Measurements from ENCODE around the gene MAP7. TPM values are rescaled to one million over a fixed set of nuclear protein-coding genes. Genes with fewer than 3 reads are reported as not detected.

MAP7 gene
- total and polyA plus RNA-seq, 9 of the 15 experiments (the other 6 are each of a cell fraction or from before 2014, with no cell fraction given): 0.76 to 7.7 (median 3.9) TPM

DNA sequence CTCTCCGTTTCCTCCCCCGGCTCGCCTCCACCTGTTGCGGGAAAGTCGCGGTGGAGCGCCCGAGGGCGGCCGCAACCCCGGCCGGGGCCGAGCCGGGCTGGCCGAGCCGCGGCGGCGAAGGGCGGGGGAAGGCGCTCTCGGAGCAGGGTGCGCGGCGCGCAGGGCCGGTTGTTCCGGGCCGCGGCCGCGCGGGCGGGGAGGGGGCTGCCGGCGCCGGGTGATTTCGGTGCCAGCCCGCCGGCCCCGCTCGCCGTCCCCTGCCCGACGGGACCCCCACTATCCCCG, 235 bp downstream of the MAP7 start:
- WGBS (ENCODE audit: insufficient coverage, low coverage, missing lambda C conversion rate): 3% methylated on average over 14 of the region's 46 CpGs
- intact Hi-C loops (cut with micrococcal nuclease): loop anchor here (1.0 to 10.0 kb wide), 2 partner anchors 208 to 375 kb away; partner anchors contain the start of gene SLC35D3
- H3K79me2 ChIP-seq (ENCODE audit: control insufficient read depth, insufficient read depth, low read length): no peaks in the 10 kb centered on the region
- peak overlapping the region; percentile 93 for H2AFZ ChIP-seq (ENCODE audit: low read depth, low read length)
- H3K27me3 ChIP-seq (ENCODE audit: control insufficient read depth in 2 of 2, insufficient read depth in 2 of 2, low read length in 2 of 2): peaks cover 7 to 8% of the 10 kb centered on the region in 2 experiments; a peak in 3 of 5 replicates
- BruUV-seq (replicated peaks): no TSS peak
- peak overlapping the region; percentile 64 for H3K4me3 ChIP-seq
- peak overlapping the region; percentile 28; the same call in 1 of the 3 replicates for H3K27ac ChIP-seq (ENCODE audit: extremely low read depth, low read depth, low read length)
- ChIA-PET CTCF (ENCODE audit: low intra/inter-chr PET ratio) (interaction anchor here (1.3 to 1.7 kb wide), 2 partner anchors 208 to 243 kb away, joined by 4 to 6 read pairs; no protein-coding TSS in a partner anchor), POLR2A (interaction anchor here (1.0 to 1.2 kb wide), 3 partner anchors 10 to 260 kb away, joined by 4 to 5 read pairs (median 5); partner anchors contain the start of gene BCLAF1)
- H3K9me1 ChIP-seq (ENCODE audit: control insufficient read depth, insufficient read depth, low read length): peaks cover 4% of the 10 kb centered on the region
- FAIRE-seq (no peak), ATAC-seq (peak; percentile 83), DNase-seq (ENCODE audit: extremely low read depth in 1 of 4, low spot score in 3 of 4) (peak in 3 of 4 experiments; percentile 71 to 78 (median 73))
- peaks cover 13 to 17% of the 10 kb centered on the region in 2 experiments for H3K4me1 ChIP-seq (replicated peaks in 1 of 2; ENCODE audit: control insufficient read depth in 2 of 2, insufficient read depth in 2 of 2, low read length in 2 of 2)
- H3K36me3 ChIP-seq (ENCODE audit: control insufficient read depth, insufficient read depth, low read length): no peaks in the 10 kb centered on the region
- H3K9me3 ChIP-seq (replicated peaks; ENCODE audit: control insufficient read depth, insufficient read depth, low read depth, low read length): no peaks in the 10 kb centered on the region
- in situ Hi-C loops (cut with MboI): no loop called here
- peak overlapping the region; percentile 77 for H3K4me2 ChIP-seq (ENCODE audit: insufficient read depth, low read length)
- H4K20me1 ChIP-seq (replicated peaks; ENCODE audit: control insufficient read depth, insufficient read depth, low read length): 0 out of 2 replicates have a peak, but pooled peaks cover 5% of the 10 kb centered on the region
- H3K9ac ChIP-seq (ENCODE audit: insufficient read depth in 1 of 2, low read depth in 2 of 2, low read length in 2 of 2): peak overlapping the region; percentile 37 to 91; a peak in 3 of 4 replicates
- TF ChIP-seq RUNX1 (IDR thresholded peaks at IDR 0.05; ENCODE audit: low read depth) (no peak), GTF2A2 (tag; IDR thresholded peaks at IDR 0.05) (no peak), HDAC1 (IDR thresholded peaks at IDR 0.05) (no peak), ELF1 (tag; IDR thresholded peaks at IDR 0.05) (peak; percentile 54; the same call in 1 of the 2 replicates), LCOR (CRISPR knock-in tag; IDR thresholded peaks at IDR 0.05) (no peak), TEAD1 (CRISPR knock-in tag; IDR thresholded peaks at IDR 0.05) (no peak), NR2C2 (CRISPR knock-in tag; IDR thresholded peaks at IDR 0.05) (no peak), NR2C2 (tag; IDR thresholded peaks at IDR 0.05) (no peak), HMGN3 (IDR thresholded peaks at IDR 0.05; ENCODE audit: borderline replicate concordance, extremely low read depth, insufficient read length, low read depth, low read length) (no peak), ESRRB (CRISPR knock-in tag; IDR thresholded peaks at IDR 0.05; ENCODE audit: borderline replicate concordance) (no peak)
- TF ChIP-seq, protein P1, sequence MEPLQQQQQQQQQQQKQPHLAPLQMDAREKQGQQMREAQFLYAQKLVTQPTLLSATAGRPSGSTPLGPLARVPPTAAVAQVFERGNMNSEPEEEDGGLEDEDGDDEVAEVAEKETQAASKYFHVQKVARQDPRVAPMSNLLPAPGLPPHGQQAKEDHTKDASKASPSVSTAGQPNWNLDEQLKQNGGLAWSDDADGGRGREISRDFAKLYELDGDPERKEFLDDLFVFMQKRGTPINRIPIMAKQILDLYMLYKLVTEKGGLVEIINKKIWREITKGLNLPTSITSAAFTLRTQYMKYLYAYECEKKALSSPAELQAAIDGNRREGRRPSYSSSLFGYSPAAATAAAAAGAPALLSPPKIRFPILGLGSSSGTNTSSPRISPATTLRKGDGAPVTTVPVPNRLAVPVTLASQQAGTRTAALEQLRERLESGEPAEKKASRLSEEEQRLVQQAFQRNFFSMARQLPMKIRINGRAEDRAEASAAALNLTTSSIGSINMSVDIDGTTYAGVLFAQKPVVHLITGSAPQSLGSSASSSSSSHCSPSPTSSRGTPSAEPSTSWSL (CRISPR knock-in tag; IDR thresholded peaks at IDR 0.05; ENCODE audit: borderline replicate concordance): no peak
- TF ChIP-seq, protein P2, sequence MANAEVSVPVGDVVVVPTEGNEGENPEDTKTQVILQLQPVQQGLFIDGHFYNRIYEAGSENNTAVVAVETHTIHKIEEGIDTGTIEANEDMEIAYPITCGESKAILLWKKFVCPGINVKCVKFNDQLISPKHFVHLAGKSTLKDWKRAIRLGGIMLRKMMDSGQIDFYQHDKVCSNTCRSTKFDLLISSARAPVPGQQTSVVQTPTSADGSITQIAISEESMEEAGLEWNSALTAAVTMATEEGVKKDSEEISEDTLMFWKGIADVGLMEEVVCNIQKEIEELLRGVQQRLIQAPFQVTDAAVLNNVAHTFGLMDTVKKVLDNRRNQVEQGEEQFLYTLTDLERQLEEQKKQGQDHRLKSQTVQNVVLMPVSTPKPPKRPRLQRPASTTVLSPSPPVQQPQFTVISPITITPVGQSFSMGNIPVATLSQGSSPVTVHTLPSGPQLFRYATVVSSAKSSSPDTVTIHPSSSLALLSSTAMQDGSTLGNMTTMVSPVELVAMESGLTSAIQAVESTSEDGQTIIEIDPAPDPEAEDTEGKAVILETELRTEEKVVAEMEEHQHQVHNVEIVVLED (CRISPR knock-in tag; IDR thresholded peaks at IDR 0.05): 0 out of 2 replicates have a peak, but pooled peaks have one; percentile 5
- TF ChIP-seq, protein P3, sequence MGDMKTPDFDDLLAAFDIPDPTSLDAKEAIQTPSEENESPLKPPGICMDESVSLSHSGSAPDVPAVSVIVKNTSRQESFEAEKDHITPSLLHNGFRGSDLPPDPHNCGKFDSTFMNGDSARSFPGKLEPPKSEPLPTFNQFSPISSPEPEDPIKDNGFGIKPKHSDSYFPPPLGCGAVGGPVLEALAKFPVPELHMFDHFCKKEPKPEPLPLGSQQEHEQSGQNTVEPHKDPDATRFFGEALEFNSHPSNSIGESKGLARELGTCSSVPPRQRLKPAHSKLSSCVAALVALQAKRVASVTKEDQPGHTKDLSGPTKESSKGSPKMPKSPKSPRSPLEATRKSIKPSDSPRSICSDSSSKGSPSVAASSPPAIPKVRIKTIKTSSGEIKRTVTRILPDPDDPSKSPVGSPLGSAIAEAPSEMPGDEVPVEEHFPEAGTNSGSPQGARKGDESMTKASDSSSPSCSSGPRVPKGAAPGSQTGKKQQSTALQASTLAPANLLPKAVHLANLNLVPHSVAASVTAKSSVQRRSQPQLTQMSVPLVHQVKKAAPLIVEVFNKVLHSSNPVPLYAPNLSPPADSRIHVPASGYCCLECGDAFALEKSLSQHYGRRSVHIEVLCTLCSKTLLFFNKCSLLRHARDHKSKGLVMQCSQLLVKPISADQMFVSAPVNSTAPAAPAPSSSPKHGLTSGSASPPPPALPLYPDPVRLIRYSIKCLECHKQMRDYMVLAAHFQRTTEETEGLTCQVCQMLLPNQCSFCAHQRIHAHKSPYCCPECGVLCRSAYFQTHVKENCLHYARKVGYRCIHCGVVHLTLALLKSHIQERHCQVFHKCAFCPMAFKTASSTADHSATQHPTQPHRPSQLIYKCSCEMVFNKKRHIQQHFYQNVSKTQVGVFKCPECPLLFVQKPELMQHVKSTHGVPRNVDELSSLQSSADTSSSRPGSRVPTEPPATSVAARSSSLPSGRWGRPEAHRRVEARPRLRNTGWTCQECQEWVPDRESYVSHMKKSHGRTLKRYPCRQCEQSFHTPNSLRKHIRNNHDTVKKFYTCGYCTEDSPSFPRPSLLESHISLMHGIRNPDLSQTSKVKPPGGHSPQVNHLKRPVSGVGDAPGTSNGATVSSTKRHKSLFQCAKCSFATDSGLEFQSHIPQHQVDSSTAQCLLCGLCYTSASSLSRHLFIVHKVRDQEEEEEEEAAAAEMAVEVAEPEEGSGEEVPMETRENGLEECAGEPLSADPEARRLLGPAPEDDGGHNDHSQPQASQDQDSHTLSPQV (IDR thresholded peaks at IDR 0.05): 0 out of 2 replicates have a peak, but pooled peaks have one; percentile 18
